Activated CD4-positive, alpha-beta T cell treated with anti-CD3 and anti-CD28 coated beads for 4 hours (primary cell): ENCODE data around the gene VPS8.

Source experiments
- DNase-seq, 2 donors: peaks; one replicate each; pipeline ENCODE4 v3.0.0-alpha.2; 2020

VPS8 gene

DNA sequence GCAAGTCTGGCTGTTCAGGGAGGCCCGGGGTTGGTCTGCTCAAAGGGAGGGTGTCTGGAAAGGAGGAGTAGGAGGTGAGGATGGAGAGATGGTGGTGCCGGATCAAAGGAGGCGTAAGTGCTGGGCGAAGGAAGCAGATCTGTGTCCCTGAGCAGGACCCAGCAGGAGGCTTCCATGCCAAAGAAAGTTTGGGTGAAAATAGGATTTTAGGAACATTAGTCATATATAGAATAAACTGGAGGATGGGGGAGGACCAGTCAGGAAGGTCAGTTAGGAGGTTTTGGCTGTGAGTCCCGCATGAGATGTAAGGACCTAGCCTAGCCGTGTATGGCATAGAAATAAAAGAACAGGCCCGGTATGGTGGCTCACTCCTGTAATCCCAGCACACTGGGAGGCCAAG lies 28.6 kb upstream of the VPS8 start:
- no peak for DNase-seq

DNA sequence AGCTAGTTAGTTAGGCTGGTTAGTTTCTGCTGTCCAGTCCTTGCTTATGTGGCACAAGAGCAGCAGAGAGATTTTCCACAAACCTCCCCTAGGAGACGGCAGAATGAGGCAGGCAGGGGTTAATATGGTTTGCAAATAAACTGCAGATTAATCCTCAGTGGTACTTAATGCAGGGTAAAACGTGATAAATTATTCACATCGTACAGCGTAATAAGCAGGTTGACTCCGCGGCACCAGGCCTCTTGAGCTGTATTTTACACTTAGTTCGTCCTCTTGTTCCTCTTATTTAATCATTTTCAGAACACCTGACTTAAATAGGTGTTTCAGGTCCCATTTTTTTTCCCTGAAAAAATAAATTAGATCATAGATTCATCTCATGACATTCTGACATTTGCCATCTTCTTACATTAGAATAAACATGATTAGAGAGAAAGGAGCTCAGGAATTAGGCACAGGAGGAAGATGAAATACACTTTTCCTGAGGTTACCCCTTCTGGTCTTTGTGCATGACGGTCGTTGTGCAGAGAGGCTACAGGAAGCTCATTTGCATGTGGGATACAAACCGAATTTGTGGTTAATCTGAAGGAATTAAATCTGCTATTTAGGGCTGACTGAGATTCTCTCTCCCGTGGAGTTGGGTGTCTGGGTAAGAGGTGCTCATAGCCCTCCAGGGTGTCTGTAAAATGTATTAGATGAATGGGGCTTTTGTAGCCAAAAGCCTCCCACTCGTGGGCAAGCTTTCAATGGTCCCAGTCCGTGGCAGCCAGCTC lies 27.1 kb upstream of the VPS8 start:
- no peak for DNase-seq

DNA sequence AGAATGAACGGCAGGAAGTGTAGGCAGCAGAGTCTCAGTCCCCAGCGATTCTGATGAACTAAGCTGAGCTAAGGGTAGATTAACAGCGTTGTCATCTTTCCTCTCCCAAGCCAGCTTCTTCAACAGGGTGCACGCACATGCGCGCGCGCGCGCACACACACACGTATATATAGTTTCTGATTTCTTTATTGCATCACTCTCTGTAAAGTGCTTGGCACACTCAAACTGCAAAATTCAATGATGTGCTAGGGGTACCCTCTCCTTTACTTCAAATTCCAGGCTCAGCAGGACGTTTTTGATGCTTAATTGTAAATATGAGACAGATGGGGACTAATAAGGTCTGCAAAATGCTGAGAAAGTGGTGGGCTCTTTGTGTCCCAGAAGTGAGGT lies 26.1 kb upstream of the VPS8 start:
- no peak for DNase-seq

DNA sequence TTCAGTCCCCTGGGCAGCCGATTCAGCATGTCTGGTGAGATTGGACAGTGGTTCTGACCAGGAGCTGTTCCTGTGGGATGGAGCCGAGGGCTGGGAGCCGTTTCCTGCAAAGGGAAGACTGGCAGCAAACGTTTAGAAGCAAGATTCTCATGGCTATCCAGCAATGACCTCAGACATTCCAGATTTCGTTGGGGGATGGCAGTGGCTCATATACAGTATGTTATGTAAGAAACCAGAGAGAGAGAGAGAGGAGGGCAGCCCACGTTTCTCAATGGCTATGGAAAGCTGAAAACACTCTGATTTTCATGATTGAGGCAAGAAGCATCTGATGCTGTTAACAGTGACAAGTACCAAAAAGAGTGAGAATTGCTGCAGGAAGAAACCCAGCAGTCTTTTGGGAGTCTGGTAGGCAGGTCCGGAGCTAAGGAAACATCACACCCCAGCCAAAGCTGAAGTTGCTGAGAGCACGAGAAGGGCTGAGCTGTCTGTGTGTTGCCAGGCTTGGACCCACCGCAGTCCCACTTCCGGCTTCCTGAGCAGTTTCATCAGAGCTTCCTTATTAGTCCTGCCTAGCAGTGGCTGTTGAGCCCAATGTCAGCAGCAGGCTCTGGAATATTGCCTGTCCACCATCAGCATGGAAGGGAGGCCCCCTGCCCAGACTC lies 25.6 kb upstream of the VPS8 start:
- DNase-seq: no peak

DNA sequence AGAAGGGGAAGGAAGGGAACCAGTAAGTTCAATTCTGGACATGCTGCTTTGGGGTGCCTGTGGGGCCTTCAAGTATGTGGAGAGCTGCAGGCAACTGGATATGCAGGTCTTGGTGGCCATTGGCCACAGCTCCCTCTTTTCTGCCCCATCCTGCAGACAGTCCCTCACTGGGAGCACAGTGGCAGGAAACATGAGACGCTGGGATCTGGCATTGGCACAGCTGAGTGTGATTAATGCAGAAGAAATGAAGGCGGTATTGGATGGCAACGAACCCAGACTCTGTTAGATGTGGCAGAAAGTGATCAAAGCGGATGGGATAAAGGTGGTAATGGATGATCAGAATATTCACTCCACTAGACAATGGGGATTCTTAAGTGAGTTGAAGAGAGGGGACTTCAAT lies 23.2 kb upstream of the VPS8 start:
- DNase-seq: no peak

DNA sequence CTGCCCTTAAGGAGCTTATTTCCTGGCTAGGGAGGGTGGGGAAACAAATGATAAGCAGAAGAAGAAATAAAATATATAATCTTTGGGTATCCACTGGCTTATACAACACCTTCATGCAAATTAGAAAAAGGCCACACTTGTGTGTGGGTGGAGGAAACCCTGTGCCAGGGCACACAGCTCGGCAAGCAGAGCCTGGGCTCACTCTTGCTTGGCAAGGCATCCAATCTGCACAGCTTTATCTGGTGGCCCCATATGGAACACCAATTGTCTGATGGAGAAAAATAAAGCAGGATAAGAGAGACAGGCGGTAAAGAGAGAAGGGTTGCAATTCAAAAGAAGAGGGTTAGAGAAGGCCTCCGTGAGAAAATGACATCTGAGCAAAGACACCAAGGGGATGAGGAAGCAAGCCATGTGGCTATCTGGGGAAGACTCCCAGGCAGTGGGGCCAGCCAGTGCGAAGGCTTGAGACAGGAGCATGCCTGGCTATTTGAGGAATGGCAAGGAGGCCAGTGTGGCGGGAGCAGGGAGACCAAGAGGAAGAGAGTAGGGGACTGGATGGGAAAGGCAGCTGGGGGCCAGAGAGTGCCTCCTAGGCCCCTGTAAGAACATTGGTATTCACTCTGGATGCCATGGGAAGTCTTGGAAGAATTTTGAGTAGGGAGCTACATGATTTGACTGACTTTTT lies 22.5 kb upstream of the VPS8 start:
- no peak for DNase-seq

DNA sequence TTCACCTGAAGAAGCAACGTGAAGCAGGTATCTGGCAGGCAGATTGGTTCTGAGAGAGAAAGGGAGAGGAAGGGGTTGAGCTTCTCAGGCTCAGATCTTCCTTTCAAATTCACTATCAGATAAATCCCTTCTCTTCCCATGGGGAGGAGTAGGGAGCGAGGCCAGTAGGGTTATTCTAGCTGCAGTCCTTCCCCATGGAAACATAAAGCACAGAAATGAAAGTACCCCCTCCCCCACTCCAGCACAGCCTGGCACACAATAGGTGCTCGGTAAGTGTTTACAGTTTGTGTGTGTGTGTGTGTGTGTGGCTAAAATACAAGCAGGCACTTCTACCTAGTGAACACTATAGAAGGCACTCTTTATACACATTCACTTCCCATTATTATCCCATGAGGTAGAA lies 20.8 kb upstream of the VPS8 start:
- no peak for DNase-seq

DNA sequence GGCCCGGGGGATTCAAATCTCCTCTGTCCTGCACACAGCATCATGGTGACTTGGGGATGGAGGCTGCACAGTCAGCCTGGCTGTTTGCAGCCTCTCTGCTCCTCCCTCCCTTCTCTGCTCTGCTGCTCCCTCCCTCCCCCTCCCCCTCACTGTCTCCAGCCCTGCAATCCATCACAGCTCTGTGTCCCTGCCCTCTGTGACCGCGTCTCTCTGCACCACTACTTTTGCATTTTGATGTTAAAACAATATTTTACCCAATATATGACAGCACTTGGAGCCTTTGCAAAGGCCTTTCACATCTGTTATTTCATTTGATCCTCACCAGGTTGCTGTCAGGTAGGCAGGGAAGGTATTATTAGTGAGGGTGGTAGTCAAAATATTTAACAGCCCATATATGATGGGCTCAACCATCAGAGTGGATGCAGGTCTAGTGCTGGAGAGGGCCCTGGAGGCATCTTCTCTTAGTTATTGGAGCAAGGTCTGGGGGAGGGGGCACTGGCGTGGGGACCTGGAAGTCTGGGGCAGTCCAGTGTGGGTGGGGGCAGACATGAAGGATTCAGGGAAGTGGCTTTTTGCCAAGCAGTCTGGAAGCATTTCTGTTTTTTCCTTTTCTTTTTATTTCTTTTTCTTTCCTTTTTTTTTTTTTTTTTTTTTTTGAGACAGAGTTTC lies 16.3 kb upstream of the VPS8 start:
- no peak for DNase-seq

DNA sequence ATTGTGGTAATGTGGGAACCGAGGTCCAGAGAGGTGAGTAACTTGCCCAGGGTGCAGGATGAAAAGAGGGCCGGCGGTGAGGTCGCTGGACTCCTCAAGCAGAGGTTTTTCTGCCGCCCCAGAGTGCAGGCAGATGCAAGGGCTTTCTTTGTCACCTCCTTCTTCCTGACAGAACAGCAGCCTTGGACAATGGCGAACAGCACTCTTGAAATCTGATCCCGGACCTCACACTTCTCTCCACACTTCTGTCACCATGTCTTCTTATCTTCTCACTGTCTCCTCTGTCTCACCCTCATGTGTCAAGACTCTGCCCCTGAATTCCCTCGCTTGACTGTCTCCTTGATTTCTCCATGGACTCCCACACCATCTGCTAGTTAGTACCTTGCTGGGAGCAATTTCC lies 15.4 kb upstream of the VPS8 start:
- no peak for DNase-seq

DNA sequence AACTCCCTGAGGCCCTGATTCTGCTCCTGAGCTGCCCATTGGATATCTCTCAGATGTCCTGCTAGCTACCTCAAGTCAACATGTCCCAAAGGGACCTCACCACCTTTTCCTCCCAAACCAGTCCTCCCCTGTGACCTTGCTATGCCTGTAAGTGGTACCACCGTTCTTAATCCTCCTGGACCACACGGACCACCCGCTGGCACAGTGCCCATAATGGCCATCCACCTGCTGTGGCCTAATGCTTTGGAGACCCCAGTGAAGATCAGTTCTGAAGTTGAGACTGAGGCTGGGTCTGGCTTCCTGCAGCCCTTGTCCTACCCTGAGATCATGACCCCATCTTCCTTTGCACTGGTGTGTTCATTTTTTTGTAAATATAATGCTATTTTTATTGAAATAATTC lies 15.0 kb upstream of the VPS8 start:
- DNase-seq: no peak

DNA sequence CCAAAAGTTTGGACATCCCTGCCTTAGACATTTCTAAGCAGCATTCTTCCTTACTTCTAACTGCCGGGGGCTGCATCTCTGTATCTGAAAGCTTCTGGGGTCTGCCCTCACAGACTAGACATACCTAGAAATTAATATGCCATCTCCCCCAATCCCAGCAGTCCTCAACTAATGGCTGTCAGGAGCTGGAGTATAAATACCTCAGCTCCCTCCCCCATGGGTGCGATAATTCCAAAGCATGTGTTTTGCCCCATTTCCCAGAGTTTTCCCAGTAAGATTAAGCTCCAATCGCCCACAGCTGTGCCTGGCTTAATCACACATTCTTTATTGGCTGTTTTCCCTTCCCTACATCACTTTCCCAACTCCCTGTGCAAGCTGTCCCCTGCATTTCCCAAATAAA lies 13.8 kb upstream of the VPS8 start:
- no peak for DNase-seq

DNA sequence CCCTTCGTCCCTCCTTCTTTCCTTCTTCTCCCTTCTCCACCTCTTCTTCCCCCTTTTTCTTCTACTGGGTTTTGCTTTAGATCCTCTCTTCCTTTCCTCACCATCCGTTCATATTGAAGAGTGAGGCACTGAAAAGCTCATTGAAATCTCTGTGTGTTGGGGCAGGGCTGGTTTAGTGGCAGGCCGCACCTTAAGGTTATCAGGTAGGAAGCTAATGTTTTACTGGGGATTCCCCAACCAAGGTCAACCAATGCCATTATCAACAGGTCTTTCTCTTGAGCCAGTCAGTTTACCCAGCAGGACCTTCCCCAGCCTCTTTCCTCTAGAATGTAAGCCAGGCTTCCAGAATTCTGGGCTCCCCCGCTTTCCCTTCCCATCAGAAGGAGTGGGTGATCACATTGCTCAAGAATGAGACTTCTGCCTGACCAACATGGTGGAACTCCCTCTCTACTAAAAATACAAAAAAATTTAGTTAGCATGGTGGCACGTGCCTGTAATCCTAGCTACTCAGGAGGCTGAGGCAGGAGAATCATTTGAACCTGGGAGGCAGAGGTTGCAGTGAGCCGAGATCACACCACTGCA lies 11.5 kb upstream of the VPS8 start:
- no peak for DNase-seq

DNA sequence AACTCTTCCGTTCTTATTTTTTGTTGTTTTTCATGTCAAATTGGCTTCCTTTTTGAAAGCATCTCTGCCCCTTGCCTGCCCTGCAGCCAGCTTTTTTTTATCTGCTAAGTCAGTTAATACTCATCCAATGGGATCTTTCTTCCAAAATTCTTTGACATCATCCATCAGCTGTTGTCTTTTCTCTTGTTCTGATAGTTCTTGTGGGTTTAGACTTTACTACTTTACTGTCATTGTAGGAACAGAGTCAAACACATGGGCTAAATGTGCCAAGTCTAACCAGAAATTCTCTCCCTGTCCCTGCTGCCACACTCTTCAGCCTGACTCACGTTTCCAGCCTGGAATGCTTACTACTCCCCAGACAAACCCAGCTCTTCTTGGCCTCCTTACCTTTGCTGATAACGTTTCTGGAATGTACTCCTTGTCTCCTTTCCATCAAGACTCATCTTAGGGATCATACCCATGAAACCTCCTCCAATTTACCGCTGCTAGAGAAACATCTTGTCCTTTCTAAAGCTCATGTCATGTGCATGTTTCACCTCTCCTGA lies 10.7 kb upstream of the VPS8 start:
- DNase-seq: no peak

DNA sequence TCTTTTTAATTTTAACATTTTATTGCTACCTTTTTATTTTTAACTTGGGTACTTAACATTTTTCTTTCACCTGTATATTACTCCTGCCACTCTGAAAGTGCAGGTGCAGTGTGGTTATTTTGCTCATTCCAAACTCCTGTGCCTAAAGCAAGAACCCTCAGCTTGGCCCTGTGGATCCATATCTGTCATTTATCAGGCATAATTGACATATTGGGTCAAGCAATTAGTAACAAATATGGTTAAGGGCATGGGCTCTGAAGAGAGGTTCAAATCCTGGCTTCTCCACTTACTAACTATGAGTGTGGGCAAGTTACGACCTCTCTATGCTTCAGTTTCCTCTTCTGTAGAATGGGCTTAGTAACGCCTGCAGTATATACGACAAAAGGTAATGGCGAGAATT lies 9.8 kb upstream of the VPS8 start:
- DNase-seq: no peak

DNA sequence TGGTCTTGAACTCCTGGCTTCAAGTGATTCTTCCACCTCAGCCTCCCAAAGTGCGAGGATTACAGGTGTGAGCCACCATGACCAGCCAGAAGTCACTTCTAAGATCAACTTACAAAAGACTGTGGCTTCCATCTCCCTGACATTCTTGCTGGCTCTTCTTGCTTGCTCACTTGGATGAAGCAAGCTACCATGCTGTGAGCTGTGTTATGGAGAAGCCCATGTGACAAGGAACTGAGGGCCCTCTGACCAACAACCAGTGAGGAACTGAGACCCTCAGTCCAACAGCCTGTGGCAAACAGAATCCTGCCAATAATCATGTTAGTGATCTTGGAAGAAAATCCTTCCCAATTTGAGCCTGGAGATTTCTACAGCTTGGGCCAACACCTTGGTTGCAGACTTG lies 7.2 kb upstream of the VPS8 start:
- DNase-seq: no peak

DNA sequence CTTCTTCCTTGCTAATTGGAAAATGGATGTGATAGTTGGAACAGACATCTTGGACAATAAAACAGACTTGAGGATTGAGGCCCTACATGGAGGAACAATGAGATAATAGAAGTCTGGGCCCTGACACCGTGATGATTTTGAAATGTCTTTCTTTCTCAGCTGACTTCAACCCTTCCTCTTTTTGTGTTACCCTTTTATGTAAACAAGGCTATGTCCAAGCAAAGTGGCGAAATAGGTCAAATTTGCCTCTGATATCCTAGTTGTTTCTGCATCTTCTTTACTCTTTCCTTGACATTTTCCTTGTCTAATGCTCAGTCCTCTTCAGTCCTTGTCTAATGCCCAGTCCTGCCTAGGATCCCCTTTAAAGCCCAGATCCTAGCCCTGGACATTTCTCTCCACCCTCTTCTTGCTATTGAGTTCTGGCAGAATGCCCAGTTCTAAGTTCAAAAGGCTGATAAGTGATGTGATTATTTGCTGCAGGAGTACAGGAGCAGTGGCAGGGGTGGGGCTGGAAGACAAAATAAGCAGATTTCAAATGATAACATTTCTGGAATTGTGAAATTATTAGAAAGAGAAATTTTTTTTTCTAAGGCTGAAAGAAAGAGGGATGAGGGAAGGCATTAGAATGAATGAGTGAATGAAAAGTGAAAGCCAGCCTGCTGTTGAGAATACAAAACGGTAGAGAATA lies 6.5 kb upstream of the VPS8 start:
- no peak for DNase-seq

DNA sequence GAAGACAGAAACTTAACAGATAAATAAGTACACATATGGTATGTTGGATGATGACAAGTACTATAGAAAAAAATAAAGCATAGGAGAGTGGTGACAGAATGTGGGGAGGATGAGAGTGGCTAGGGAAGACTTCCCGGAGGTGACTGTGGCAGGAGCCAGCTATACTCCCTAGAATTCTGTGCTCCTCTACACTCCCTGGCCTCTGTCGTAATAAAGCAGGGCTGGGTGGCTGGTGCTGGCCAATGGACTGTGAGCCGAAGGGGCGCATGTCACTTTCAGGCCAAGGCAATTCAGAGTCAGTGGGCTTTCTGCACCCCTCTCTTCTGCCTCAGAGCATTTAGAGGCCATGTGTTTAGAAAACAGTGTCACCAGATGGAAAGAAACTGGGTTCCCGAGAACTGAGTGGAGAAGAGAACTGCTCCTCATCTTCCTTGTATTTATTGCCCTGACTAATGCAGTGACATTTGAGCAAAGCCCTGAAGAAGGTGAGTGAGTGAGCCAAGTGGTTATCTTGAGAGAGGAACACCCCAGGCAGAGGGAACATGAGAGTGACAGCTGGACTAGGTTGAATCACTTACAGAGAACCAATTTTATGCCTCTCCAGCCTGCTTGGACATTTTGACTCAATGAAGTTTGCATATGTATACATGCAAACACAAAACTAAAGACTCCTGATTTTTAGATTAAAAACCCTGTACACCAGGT lies 5.2 kb upstream of the VPS8 start:
- DNase-seq: no peak

DNA sequence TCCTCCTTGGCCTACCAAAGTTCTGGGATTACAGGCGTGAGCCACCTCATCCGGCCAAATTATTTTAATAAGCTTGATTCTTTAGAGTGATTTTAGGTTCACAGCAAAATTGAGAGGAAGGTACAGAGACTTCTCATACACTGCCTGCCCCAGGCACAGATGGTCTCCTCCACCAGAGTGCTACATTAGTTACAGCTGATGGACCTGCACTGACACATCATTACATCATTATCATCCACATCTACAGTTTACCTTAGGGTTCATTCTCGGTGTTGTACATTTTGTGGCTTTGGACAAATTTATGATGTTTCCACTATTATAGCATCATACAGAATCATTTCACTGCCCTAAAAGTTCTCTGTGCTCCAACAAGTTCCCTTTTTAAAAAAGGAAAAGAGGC lies 4.4 kb upstream of the VPS8 start:
- DNase-seq: no peak

DNA sequence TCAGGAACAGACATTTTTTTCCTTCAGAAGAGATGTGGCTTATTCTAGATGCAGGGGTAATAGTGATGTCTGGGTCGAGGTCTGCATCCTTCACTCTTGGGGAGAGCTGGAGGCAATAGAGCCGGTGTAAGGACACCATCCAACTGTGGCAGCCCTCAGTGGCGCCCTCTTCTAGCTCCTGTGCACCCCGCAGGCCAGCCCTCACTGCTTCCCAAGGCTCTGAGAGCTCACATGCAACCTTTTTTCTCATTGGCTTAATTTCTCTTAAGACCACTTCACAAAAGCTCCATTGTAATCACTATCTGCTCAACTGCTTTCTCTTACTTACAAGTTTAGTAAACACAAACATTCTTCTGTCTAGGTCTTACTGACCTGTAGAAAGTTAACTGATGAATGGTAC lies 3.9 kb upstream of the VPS8 start:
- no peak for DNase-seq

DNA sequence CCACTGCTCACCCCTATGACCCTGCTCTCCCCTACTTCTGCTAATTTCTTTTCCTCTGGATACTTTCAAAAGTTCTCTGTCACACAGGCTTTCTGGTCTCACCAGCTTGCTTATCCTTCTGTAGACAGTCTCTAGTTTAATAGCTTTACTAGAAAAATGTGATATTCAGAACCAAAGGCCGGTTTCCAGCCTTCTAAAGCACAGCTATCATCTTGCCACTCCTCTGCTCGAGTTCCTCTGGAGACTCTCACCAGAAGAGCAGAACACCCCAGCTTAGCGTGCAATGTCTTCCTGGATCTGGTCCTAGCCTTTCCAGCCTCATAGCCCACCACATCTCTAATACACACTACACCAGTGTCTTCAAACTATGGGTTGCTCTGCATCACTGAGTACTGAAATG lies 1.8 kb upstream of the VPS8 start:
- DNase-seq: no peak

DNA sequence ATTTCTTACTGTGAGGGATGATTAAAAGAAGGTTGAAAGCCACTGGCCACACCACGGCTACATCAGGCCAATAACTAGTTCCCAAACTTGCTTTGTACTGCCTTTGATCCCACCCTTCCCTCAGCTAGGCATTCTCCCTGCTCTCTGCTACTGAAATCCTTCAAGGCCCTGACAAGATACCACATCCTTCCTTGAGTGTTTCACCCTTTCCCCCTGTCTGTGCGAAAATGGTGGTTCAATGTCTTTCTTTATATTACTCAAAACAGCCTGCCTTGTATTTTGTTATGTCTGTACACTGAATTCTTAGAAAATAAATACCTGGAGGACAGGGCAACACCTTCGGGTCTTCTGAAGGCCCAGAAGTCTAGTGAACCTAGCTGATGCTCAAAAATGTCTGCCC lies 932 bp upstream of the VPS8 start:
- DNase-seq: no peak

DNA sequence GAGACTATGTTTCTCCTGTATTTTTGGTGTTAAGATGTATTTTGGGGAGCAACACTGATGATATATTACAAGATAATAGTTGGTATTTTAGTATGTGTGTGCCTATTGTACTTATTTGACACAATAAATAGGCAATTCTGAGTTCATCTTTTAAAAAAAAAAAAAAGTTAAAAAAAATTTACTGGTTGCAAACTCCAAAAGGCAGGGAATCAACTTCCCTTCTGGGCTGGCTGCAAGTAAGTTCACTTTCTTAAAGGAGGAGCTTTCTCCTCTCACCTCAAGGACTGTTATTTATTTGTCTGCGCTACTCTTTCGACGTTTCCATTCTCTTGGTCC lies 335 bp upstream of the VPS8 start:
- no peak for DNase-seq
